ENCODE results near the gene GABRB1. TPM values are rescaled to one million over a fixed set of nuclear protein-coding genes. Genes with fewer than 3 reads are reported as not detected.

The GABRB1 gene
- total RNA-seq, 1 experiment from 2014 or later = not detected

- TF ChIP-seq, protein P1, sequence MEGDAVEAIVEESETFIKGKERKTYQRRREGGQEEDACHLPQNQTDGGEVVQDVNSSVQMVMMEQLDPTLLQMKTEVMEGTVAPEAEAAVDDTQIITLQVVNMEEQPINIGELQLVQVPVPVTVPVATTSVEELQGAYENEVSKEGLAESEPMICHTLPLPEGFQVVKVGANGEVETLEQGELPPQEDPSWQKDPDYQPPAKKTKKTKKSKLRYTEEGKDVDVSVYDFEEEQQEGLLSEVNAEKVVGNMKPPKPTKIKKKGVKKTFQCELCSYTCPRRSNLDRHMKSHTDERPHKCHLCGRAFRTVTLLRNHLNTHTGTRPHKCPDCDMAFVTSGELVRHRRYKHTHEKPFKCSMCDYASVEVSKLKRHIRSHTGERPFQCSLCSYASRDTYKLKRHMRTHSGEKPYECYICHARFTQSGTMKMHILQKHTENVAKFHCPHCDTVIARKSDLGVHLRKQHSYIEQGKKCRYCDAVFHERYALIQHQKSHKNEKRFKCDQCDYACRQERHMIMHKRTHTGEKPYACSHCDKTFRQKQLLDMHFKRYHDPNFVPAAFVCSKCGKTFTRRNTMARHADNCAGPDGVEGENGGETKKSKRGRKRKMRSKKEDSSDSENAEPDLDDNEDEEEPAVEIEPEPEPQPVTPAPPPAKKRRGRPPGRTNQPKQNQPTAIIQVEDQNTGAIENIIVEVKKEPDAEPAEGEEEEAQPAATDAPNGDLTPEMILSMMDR (IDR thresholded peaks at IDR 0.05 in 2 of 3, conservative IDR thresholded peaks at IDR 0.05 in 1 of 3; ENCODE audit: borderline replicate concordance in 1 of 3, insufficient read depth in 1 of 3, low read depth in 2 of 3, low read length in 2 of 3) = no peak
- TF ChIP-seq CBX3 (IDR thresholded peaks at IDR 0.05; ENCODE audit: low read depth) = no peak
- no peak for TF ChIP-seq JUND (IDR thresholded peaks at IDR 0.05)
- no peak for TF ChIP-seq EZH2phosphoT487 (IDR thresholded peaks at IDR 0.05; ENCODE audit: borderline replicate concordance)
- TF ChIP-seq SIN3A (IDR thresholded peaks at IDR 0.05; ENCODE audit: low read depth) = no peak
- TF ChIP-seq SRF (IDR thresholded peaks at IDR 0.05; ENCODE audit: low read depth) = no peak
- no peak for TF ChIP-seq TCF7L2 (IDR thresholded peaks at IDR 0.05; ENCODE audit: borderline replicate concordance, extremely low read depth, insufficient read depth, insufficient read length)
- TF ChIP-seq SP1 (IDR thresholded peaks at IDR 0.05; ENCODE audit: low read depth) = no peak
Observed at GRCh38 chr4:47263721-47264120, 232.4 kb downstream of the GABRB1 start (continued).

DNA sequence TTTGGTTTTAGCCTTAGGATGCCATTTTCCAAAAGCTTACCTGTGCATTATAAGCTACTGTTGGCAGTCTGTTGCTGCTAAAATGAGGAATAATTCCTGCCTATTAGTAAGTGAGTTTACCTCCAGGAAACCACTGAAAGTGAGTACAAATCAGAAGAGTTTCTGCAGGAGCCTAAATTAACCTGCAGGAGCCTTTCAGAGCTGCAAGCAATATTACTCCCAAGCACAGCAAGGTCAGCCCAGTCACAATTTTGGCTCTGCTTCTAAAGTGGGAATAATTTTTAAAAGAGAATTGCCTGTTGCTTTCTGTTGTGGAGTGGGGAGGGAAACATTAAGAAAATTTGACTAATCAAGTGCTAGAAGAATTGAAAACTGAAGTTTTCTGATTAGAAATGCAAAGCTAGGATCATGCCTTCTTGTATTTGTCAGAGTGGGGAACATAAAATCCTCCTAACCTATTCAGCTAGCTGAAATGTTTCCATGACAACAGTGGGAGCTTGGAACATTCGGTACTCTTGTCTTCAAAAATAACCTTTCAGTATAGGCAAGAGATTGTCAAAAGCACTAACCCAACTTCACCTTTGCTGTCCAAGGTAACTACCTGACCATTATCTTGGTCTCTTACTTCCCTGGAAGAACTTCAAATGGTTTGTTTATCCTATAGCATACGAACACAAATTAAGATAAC, 239.0 kb downstream of the GABRB1 start:
- Histone ChIP-seq H3K4me2 (ENCODE audit: low read length) (no peak overlapping the region), H3K27ac (ENCODE audit: low read depth, low read length) (no peak overlapping the region), H3K79me2 (ENCODE audit: insufficient read depth, low read length) (no peaks in the 10 kb centered on the region), H4K20me1 (ENCODE audit: insufficient read depth) (no peaks in the 10 kb centered on the region; the same call in 1 of the 2 replicates), H3K36me3 (ENCODE audit: control insufficient read depth in 1 of 2, insufficient read depth in 2 of 2, low read length in 2 of 2) (no peaks in the 10 kb centered on the region), H3K9me3 (ENCODE audit: control insufficient read depth in 1 of 2, insufficient read depth in 1 of 2, low read depth in 1 of 2, low read length in 2 of 2) (no peaks in the 10 kb centered on the region), H2AFZ (ENCODE audit: low read depth, low read length, poor library complexity, severe bottlenecking) (no peak overlapping the region), H3K4me3 (replicated peaks in 1 of 2; ENCODE audit: low read depth in 1 of 2, low read length in 2 of 2) (no peak overlapping the region), H3K9me2 (ENCODE audit: insufficient read depth) (no peaks in the 10 kb centered on the region), H3K27me3 (ENCODE audit: insufficient read depth, low read length) (0 out of 2 replicates have a peak, but pooled peaks cover 5% of the 10 kb centered on the region), H3K4me1 (ENCODE audit: control insufficient read depth in 1 of 2, insufficient read depth in 2 of 2, low read length in 2 of 2) (no peaks in the 10 kb centered on the region), H3K9ac (ENCODE audit: low read length) (no peak overlapping the region)
- ChIA-PET CTCF (no interaction called here), RAD21 (ENCODE audit: low non-redundant PET in 1 of 2, low total read pairs in 2 of 2, uncharacterized antibody in 2 of 2, unreplicated experiment in 2 of 2) (no interaction called here), POLR2A (no interaction called here)
- BruUV-seq (replicated peaks) = no TSS peak
- ATAC-seq (no peak), DNase-seq (ENCODE audit: low read depth, low spot score) (no peak)
- TF ChIP-seq ZBTB33 (IDR thresholded peaks at IDR 0.05; ENCODE audit: extremely low read depth, insufficient replicate concordance, low read length) (no peak), EGR1 (IDR thresholded peaks at IDR 0.05; ENCODE audit: low read depth) (no peak), MAX (IDR thresholded peaks at IDR 0.05) (no peak), RAD21 (IDR thresholded peaks at IDR 0.05; ENCODE audit: low read depth) (no peak), ELF1 (IDR thresholded peaks at IDR 0.05; ENCODE audit: borderline replicate concordance, low read depth) (no peak), ZNF274 (IDR thresholded peaks at IDR 0.05; ENCODE audit: low read depth, low read length) (no peak), ZFX (IDR thresholded peaks at IDR 0.05) (no peak)
- TF ChIP-seq, protein P1 (IDR thresholded peaks at IDR 0.05 in 2 of 3, conservative IDR thresholded peaks at IDR 0.05 in 1 of 3; ENCODE audit: borderline replicate concordance in 1 of 3, insufficient read depth in 1 of 3, low read depth in 2 of 3, low read length in 2 of 3) = no peak
- intact Hi-C loops (cut with micrococcal nuclease) = no loop called here

All from HCT116 (cell line).